Activated CD4-positive, alpha-beta T cell treated with anti-CD3 and anti-CD28 coated beads, Interleukin-2, Interleukin-4, amounts not matched to agents 100 ng/mL and 50 ng/mL, durations not matched to agents 16 hours and 8 hours (primary cell): Measurements from ENCODE around the gene CCM2L.
"Not testable (repeated sequence)": the region's sequence is repeated elsewhere in the genome, so short reads cannot be mapped to it uniquely, and the experiment has no call there.

Experiments used
- DNase-seq: peaks from one replicate; pipeline ENCODE4 v3.0.0-alpha.2; 2020; ENCODE audit warnings: low spot score

The CCM2L gene

GRCh38 chr20:32028647-32029372 lies 18.6 kb downstream of the CCM2L start:
- no peak for DNase-seq

- DNase-seq = no peak
These were observed 19.3 kb downstream of the CCM2L start for GRCh38 chr20:32029561-32029960.

- DNase-seq = peak; percentile 44
These were observed 21.0 kb downstream of the CCM2L start for GRCh38 chr20:32031007-32031958.

GRCh38 chr20:32033316-32033715 lies 23.1 kb downstream of the CCM2L start:
- DNase-seq = no peak

- not testable (repeated sequence) for DNase-seq
These were observed 23.5 kb downstream of the CCM2L start for GRCh38 chr20:32033721-32034120.

GRCh38 chr20:32034581-32035425 lies 24.6 kb downstream of the CCM2L start:
- no peak for DNase-seq

GRCh38 chr20:32035426-32035779 lies 25.2 kb downstream of the CCM2L start:
- no peak for DNase-seq

- no peak for DNase-seq
These were observed 26.0 kb downstream of the CCM2L start for GRCh38 chr20:32036252-32036651.

- no peak for DNase-seq
These were observed 26.7 kb downstream of the CCM2L start for GRCh38 chr20:32036716-32037485.

GRCh38 chr20:32037929-32038328 lies 27.7 kb downstream of the CCM2L start:
- no peak for DNase-seq

- no peak for DNase-seq
These were observed 30.1 kb downstream of the CCM2L start for GRCh38 chr20:32040142-32040953.

- DNase-seq = no peak
These were observed 35.8 kb downstream of the CCM2L start for GRCh38 chr20:32045999-32046398.

GRCh38 chr20:32050324-32050841 lies 40.1 kb downstream of the CCM2L start:
- DNase-seq = no peak

- DNase-seq = no peak
These were observed 40.8 kb downstream of the CCM2L start for GRCh38 chr20:32050851-32051556.

GRCh38 chr20:32051720-32052089 lies 41.5 kb downstream of the CCM2L start:
- no peak for DNase-seq

- no peak for DNase-seq
These were observed 42.0 kb downstream of the CCM2L start, which contains the start of gene HCK for GRCh38 chr20:32052090-32052777. HCK (plus strand) TSS chr20:32052242.

- no peak for DNase-seq
These were observed 42.6 kb downstream of the CCM2L start for GRCh38 chr20:32052778-32053362.

GRCh38 chr20:32053648-32054047 lies 43.4 kb downstream of the CCM2L start:
- no peak for DNase-seq
